Fibroblast of mammary gland (primary cell): ENCODE measurements around the gene PIP5KL1.

Source experiments
- DNase-seq: peaks from one replicate; pipeline ENCODE4 v3.0.0-alpha.2; 2010; ENCODE audit warnings: low read depth
- H3K4me3 ChIP-seq: 2 replicates; pipeline ENCODE4 v1.5.1; 2011; ENCODE audit warnings: low read depth, mild to moderate bottlenecking, low read length, moderate library complexity; ENCODE audit not compliant: control insufficient read depth
- CTCF ChIP-seq: conservative IDR thresholded peaks from 2 replicates; pipeline ENCODE4 v1.5.1; 2011; ENCODE audit warnings: low read depth, low read length, inconsistent platforms; ENCODE audit not compliant: control insufficient read depth, insufficient read depth

The PIP5KL1 gene

GRCh38 chr9:127943011-127943662 is 12.6 kb upstream of the PIP5KL1 start:
- no peak for DNase-seq
- TF ChIP-seq CTCF, result no peak
- no peak overlapping the region for H3K4me3 ChIP-seq

DNA sequence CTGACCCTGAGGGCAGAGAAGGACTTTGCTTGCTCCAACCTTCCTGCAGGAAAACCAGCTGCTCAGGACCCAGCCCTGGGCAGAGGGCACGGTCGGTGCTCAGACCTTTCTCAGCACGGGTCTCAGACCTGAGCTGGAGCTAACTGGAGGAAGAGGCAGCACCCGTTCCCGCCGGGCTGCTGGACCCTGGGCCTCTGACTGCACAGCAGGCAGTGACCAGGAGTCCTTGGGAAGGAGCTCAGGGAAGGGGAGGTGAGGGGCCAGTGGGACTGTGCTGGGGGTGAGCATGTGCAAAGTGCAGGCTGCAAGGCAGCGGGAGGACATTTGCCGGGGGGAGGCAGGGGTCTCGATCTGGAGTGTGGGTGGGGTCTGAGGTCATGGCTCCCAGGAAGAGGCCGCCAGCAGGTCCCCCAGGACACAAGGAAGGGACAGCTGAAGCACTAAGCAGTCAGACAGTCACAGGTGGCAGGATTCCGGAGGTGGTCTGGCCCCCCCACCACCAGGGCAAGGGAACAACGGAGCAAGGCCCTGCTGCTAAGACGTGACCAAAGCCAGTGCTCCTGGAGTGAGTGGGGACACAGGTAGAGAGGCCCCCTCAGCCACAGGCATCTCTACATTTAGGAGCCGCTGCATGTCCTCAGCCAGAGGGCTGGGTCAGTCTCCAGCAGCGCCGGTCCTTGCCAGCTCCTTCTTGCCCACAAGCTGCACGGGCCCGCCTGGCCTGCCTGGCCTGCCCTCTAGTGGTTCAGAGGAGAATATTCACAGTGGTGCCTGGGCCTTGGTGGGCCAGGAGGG is 11.8 kb upstream of the PIP5KL1 start:
- H3K4me3 ChIP-seq, result no peak overlapping the region
- peak; percentile 84 for TF ChIP-seq CTCF
- peak; percentile 70 for DNase-seq

GRCh38 chr9:127941961-127942215 is 11.3 kb upstream of the PIP5KL1 start:
- no peak overlapping the region for H3K4me3 ChIP-seq
- no peak for TF ChIP-seq CTCF
- DNase-seq, result no peak

GRCh38 chr9:127941062-127941960 is 10.7 kb upstream of the PIP5KL1 start:
- no peak for TF ChIP-seq CTCF
- DNase-seq, result no peak
- H3K4me3 ChIP-seq, result no peak overlapping the region

- DNase-seq, result no peak
- no peak for TF ChIP-seq CTCF
- no peak overlapping the region for H3K4me3 ChIP-seq
These were observed 10.0 kb upstream of the PIP5KL1 start for GRCh38 chr9:127940593-127940992.

- H3K4me3 ChIP-seq, result peak overlapping the region; percentile 92
- no peak for TF ChIP-seq CTCF
- DNase-seq, result no peak
These were observed 7.7 kb upstream of the PIP5KL1 start for GRCh38 chr9:127938298-127938690.
